GM23338 (cell line): ENCODE measurements around the gene VPS39. TPM values are rescaled to one million over a fixed set of nuclear protein-coding genes. Genes with fewer than 3 reads are reported as not detected.

Experiments used
- ATAC-seq: fragments of 200-7000 bp; cut with Tn5 transposase; 3 replicates; pipeline ENCODE4 v1.9.1; 2020
- DNase-seq: peaks from one replicate; pipeline ENCODE4 v3.0.0-alpha.2; 2015; ENCODE audit warnings: low spot score
- H2AFZ ChIP-seq: fragments of 200-600 bp; sonication (generic); 2 replicates; pipeline ENCODE4 v1.8.0; 2016; ENCODE audit warnings: antibody characterized with exemption, mild to moderate bottlenecking, moderate library complexity
- H3F3A ChIP-seq: fragments of 200-600 bp; sonication (generic); replicated peaks from 2 replicates; pipeline ENCODE4 v1.8.0; 2017; ENCODE audit warnings: antibody characterized with exemption, mixed run types, low read depth
- H3K27ac ChIP-seq: fragments of 200-600 bp; sonication (generic); 2 replicates; pipeline ENCODE4 v1.6.1; 2016; ENCODE audit warnings: low read depth
- H3K27me3 ChIP-seq: fragments of 200-600 bp; sonication (generic); 2 replicates; pipeline ENCODE4 v1.8.0; 2016; ENCODE audit warnings: mild to moderate bottlenecking, mixed run types, moderate library complexity; ENCODE audit not compliant: insufficient read depth
- H3K36me3 ChIP-seq: fragments of 200-600 bp; sonication (generic); 2 replicates; pipeline ENCODE4 v1.8.0; 2016; ENCODE audit warnings: mild to moderate bottlenecking; ENCODE audit not compliant: insufficient read depth
- H3K4me1 ChIP-seq: fragments of 200-600 bp; sonication (generic); 2 replicates; pipeline ENCODE4 v1.8.0; 2016; ENCODE audit warnings: mild to moderate bottlenecking, moderate library complexity; ENCODE audit not compliant: insufficient read depth
- H3K4me2 ChIP-seq: fragments of 200-600 bp; sonication (generic); 2 replicates; pipeline ENCODE4 v1.7.1; 2017; ENCODE audit warnings: mixed run types
- H3K4me3 ChIP-seq: fragments of 200-600 bp; sonication (generic); 2 replicates; pipeline ENCODE4 v1.6.1; 2016; ENCODE audit warnings: mixed run types
- H3K79me2 ChIP-seq: fragments of 200-600 bp; sonication (generic); replicated peaks from 2 replicates; pipeline ENCODE4 v1.8.0; 2017; ENCODE audit warnings: mild to moderate bottlenecking; ENCODE audit not compliant: insufficient read depth
- H3K9me2 ChIP-seq: fragments of 200-600 bp; sonication (generic); 2 replicates; pipeline ENCODE4 v1.8.0; 2017; ENCODE audit not compliant: insufficient read depth
- H4K20me1 ChIP-seq: fragments of 200-600 bp; sonication (generic); replicated peaks from 2 replicates; pipeline ENCODE4 v1.8.0; 2017; ENCODE audit warnings: mild to moderate bottlenecking; ENCODE audit not compliant: insufficient read depth
- H3K27ac Mint-ChIP-seq: 2 replicates; pipeline ENCODE4 v1.8.0; 2020; ENCODE audit warnings: inconsistent platforms, mild to moderate bottlenecking, moderate library complexity, mixed read lengths
- H3K27me3 Mint-ChIP-seq: 3 replicates; pipeline ENCODE4 v1.8.0; 2022; ENCODE audit warnings: low read depth, mild to moderate bottlenecking, moderate library complexity, mixed read lengths, inconsistent platforms; ENCODE audit not compliant: insufficient read depth, poor library complexity
- H3K36me3 Mint-ChIP-seq: 3 replicates; pipeline ENCODE4 v1.8.0; 2021; ENCODE audit warnings: low read depth, mild to moderate bottlenecking, inconsistent platforms, moderate library complexity, mixed read lengths
- H3K4me1 Mint-ChIP-seq: 3 replicates; pipeline ENCODE4 v1.8.0; 2020; ENCODE audit warnings: mild to moderate bottlenecking, inconsistent platforms, mixed read lengths
- H3K4me3 Mint-ChIP-seq: 3 replicates; pipeline ENCODE4 v1.8.0; 2021; ENCODE audit warnings: moderate library complexity, mild to moderate bottlenecking, inconsistent platforms, mixed read lengths
- H3K9me3 Mint-ChIP-seq: 3 replicates; pipeline ENCODE4 v1.8.0; 2020; ENCODE audit warnings: moderate library complexity, mild to moderate bottlenecking, inconsistent platforms, mixed read lengths
- CREB1 ChIP-seq: fragments of 250-450 bp; sonication (Bioruptor Pico); IDR thresholded peaks from 2 replicates; pipeline ENCODE4 v1.5.0; 2020; ENCODE audit warnings: low read depth, mild to moderate bottlenecking, moderate library complexity
- CTCF ChIP-seq, 2 experiments: fragments of 200-600 bp in 1 of 2; sonication (generic) in 1 of 2; conservative IDR thresholded peaks; 2 replicates each; pipeline versions ENCODE4 v1.5.1 to v1.6.1; 2016 to 2017; ENCODE audit warnings: antibody characterized with exemption in 2 of 2, low read depth in 2 of 2, mild to moderate bottlenecking in 2 of 2, moderate library complexity in 1 of 2
- ETS1 ChIP-seq: IDR thresholded peaks from 2 replicates; pipeline ENCODE4 v1.6.1; 2016; ENCODE audit warnings: antibody characterized with exemption
- POLR2AphosphoS5 ChIP-seq: IDR thresholded peaks from 2 replicates; pipeline ENCODE4 v1.6.1; 2016; ENCODE audit warnings: antibody characterized with exemption, low read depth
- REST ChIP-seq: IDR thresholded peaks from one replicate; pipeline ENCODE4 v1.6.1; 2018; ENCODE audit warnings: antibody characterized with exemption; ENCODE audit not compliant: unreplicated experiment
- STAT1 ChIP-seq: IDR thresholded peaks from one replicate; pipeline ENCODE4 v1.6.1; 2016; ENCODE audit warnings: antibody characterized with exemption; ENCODE audit not compliant: unreplicated experiment
- ZNF462 ChIP-seq: fragments of 250-450 bp; sonication (Bioruptor Pico); IDR thresholded peaks from 2 replicates; pipeline ENCODE4 v1.5.0; 2020; ENCODE audit warnings: mild to moderate bottlenecking, moderate library complexity
- polyA plus RNA-seq: library from polyadenylated mRNA; unstranded; fragments of >200 nt; fragmentation: Nextera tagmentation; extraction: Ambion mirVana; gene quantifications from 2 replicates; pipeline ENCODE4 v1.2.1, GENCODE V29; 2016
- total RNA-seq: library from RNA; depleted of rRNA; stranded (reverse); fragments of >200 nt; shearing (Covaris generic); gene quantifications from 2 replicates; pipeline ENCODE4 v1.2.3, GENCODE V29; 2014

The VPS39 gene
- total and polyA plus RNA-seq, 2 experiments from 2014 or later = 14.9 to 45.1 TPM

- no peak overlapping the region for H3K27ac Mint-ChIP-seq
- Histone ChIP-seq H3K9me2 (no peaks in the 10 kb centered on the region), H3K36me3 (peaks cover 36% of the 10 kb centered on the region; the same call in 1 of the 2 replicates), H3K27me3 (no peaks in the 10 kb centered on the region), H2AFZ (no peak overlapping the region), H3K4me3 (no peak overlapping the region), H4K20me1 (0 out of 2 replicates have a peak, but pooled peaks cover 2% of the 10 kb centered on the region), H3K27ac (no peak overlapping the region), H3F3A (no peaks in the 10 kb centered on the region), H3K79me2 (no peaks in the 10 kb centered on the region), H3K4me1 (no peaks in the 10 kb centered on the region), H3K4me2 (no peak overlapping the region)
- TF ChIP-seq CTCF (conservative IDR thresholded peaks at IDR 0.05; ENCODE audit: low read depth in 2 of 2) = peak in 1 of 2 experiments; percentile 26; a peak in 2 of 4 replicates
- no peak for TF ChIP-seq POLR2AphosphoS5
- no peak for TF ChIP-seq ETS1
- TF ChIP-seq REST = no peak
- no peak for TF ChIP-seq STAT1
- no peak for TF ChIP-seq ZNF462 (CRISPR knock-in tag)
- TF ChIP-seq CREB1 (CRISPR knock-in tag) = no peak
- ATAC-seq = no peak
- H3K27me3 Mint-ChIP-seq = peaks cover 3% of the 10 kb centered on the region
- no peaks in the 10 kb centered on the region for H3K4me1 Mint-ChIP-seq
- no peaks in the 10 kb centered on the region for H3K9me3 Mint-ChIP-seq
- DNase-seq = no peak
- H3K4me3 Mint-ChIP-seq = no peak overlapping the region
- H3K36me3 Mint-ChIP-seq = peaks cover 57% of the 10 kb centered on the region; the same call in 2 of the 3 replicates
These were observed 8.1 kb upstream of the VPS39 start for GRCh38 chr15:42215913-42216829.
